Smooth muscle cell (in vitro differentiated cells): ENCODE data around the gene MAML1. TPM values are rescaled to one million over a fixed set of nuclear protein-coding genes. Genes with fewer than 3 reads are reported as not detected.

Experiments used
- DNase-seq: peaks from one replicate; lab custom pipeline; 2025; ENCODE audit not compliant: unreplicated experiment; lab: John Stamatoyannopoulos, UW
- H2AFZ ChIP-seq: fragments of 200-600 bp; sonication (generic); 2 replicates; pipeline ENCODE4 v1.6.0; 2016; ENCODE audit warnings: antibody characterized with exemption, low read depth, mild to moderate bottlenecking
- H3F3A ChIP-seq: fragments of 200-600 bp; sonication (generic); 2 replicates; pipeline ENCODE4 v1.6.0; 2017; ENCODE audit warnings: antibody characterized with exemption, low read depth
- H3K27ac ChIP-seq: fragments of 200-600 bp; sonication (generic); 2 replicates; pipeline ENCODE4 v1.5.1; 2016; ENCODE audit warnings: low read depth, mild to moderate bottlenecking
- H3K27me3 ChIP-seq: fragments of 200-600 bp; sonication (generic); 2 replicates; pipeline ENCODE4 v1.6.1; 2016; ENCODE audit warnings: low read depth, mild to moderate bottlenecking
- H3K36me3 ChIP-seq: fragments of 200-600 bp; sonication (generic); 2 replicates; pipeline ENCODE4 v1.5.1; 2016; ENCODE audit warnings: low read depth
- H3K4me1 ChIP-seq: fragments of 200-600 bp; sonication (generic); 2 replicates; pipeline ENCODE4 v1.5.1; 2016; ENCODE audit warnings: low read depth
- H3K4me2 ChIP-seq: fragments of 200-600 bp; sonication (generic); 2 replicates; pipeline ENCODE4 v1.6.0; 2016; ENCODE audit warnings: mild to moderate bottlenecking
- H3K4me3 ChIP-seq: fragments of 200-600 bp; sonication (generic); 2 replicates; pipeline ENCODE4 v1.5.1; 2016; ENCODE audit warnings: mild to moderate bottlenecking
- H3K79me2 ChIP-seq: fragments of 200-600 bp; sonication (generic); 2 replicates; pipeline ENCODE4 v1.6.0; 2016; ENCODE audit warnings: low read depth, mild to moderate bottlenecking
- H3K9ac ChIP-seq: fragments of 200-600 bp; sonication (generic); 2 replicates; pipeline ENCODE4 v1.6.0; 2016; ENCODE audit warnings: low read depth
- H3K9me3 ChIP-seq: fragments of 200-600 bp; sonication (generic); replicated peaks from 2 replicates; pipeline ENCODE4 v1.5.1; 2016; ENCODE audit warnings: low read depth
- H4K20me1 ChIP-seq: fragments of 200-600 bp; sonication (generic); 2 replicates; pipeline ENCODE4 v1.6.0; 2016; ENCODE audit warnings: low read depth
- WGBS: methylation state at CpG from one replicate; pipeline ENCODE4 v1.1.7; 2016; ENCODE audit warnings: low lambda C conversion rate; 5-methylcytosine and 5-hydroxymethylcytosine counted together
- polyA plus RNA-seq: library from polyadenylated mRNA; unstranded; fragments of >200 nt; fragmentation: Nextera tagmentation; extraction: Ambion mirVana; gene quantifications from 2 replicates; pipeline ENCODE4 v1.2.1, GENCODE V29; 2016
- total RNA-seq: library from RNA; depleted of rRNA; stranded (reverse); fragments of >200 nt; gene quantifications from 2 replicates; pipeline ENCODE4 v1.2.3, GENCODE V29; 2014
- TF ChIP-seq, protein P1 (sequence below): fragments of 200-600 bp; sonication (generic); IDR thresholded peaks from 2 replicates; pipeline ENCODE4 v1.5.1; 2017; ENCODE audit warnings: borderline replicate concordance, mild to moderate bottlenecking, antibody characterized with exemption; ENCODE audit not compliant: insufficient read depth, poor library complexity, severe bottlenecking

The MAML1 gene
- total and polyA plus RNA-seq, 2 experiments from 2014 or later: 9.9 to 11.5 TPM

DNA sequence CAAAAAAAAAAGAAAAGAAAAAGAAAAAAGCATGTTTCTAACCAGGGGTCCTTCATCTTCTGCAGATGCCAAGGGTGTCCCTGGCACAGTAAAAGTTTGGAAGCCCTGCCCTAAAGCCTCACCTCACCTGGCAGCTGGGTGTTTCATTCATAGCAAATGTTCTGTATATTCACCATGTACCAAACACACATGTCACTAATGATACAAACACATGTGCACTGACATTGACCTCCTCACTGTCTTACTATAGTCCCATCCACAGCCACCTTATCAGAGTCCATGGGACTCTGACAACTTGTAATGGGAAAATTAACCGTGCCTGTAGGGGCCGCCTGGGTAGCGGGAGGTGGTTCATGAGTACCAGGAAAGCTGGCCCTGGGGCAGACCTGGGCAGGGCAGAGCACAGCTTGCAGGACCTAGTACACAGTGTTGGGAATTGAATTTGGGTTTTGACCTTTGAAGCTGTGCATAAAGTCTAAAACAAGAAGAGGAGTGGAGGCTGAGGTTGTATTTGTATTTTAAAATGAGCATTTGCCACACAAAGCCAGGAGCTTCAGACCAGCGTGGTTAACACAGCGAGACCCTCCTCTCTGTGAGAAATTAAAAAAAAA lies 80.5 kb downstream of the MAML1 start:
- no peak for DNase-seq
- H3K4me1 ChIP-seq: peaks cover 7% of the 10 kb centered on the region
- peaks cover 12% of the 10 kb centered on the region for H3F3A ChIP-seq
- no peaks in the 10 kb centered on the region for H4K20me1 ChIP-seq
- TF ChIP-seq, protein P1, sequence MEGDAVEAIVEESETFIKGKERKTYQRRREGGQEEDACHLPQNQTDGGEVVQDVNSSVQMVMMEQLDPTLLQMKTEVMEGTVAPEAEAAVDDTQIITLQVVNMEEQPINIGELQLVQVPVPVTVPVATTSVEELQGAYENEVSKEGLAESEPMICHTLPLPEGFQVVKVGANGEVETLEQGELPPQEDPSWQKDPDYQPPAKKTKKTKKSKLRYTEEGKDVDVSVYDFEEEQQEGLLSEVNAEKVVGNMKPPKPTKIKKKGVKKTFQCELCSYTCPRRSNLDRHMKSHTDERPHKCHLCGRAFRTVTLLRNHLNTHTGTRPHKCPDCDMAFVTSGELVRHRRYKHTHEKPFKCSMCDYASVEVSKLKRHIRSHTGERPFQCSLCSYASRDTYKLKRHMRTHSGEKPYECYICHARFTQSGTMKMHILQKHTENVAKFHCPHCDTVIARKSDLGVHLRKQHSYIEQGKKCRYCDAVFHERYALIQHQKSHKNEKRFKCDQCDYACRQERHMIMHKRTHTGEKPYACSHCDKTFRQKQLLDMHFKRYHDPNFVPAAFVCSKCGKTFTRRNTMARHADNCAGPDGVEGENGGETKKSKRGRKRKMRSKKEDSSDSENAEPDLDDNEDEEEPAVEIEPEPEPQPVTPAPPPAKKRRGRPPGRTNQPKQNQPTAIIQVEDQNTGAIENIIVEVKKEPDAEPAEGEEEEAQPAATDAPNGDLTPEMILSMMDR: no peak
- H3K9ac ChIP-seq: no peak overlapping the region
- no peak overlapping the region for H2AFZ ChIP-seq
- no peak overlapping the region for H3K4me2 ChIP-seq
- H3K79me2 ChIP-seq: peaks cover 6% of the 10 kb centered on the region
- H3K9me3 ChIP-seq: no peaks in the 10 kb centered on the region
- 94% methylated on average over 5 of the region's 5 CpGs for WGBS
- H3K27me3 ChIP-seq: no peaks in the 10 kb centered on the region
- H3K36me3 ChIP-seq: no peaks in the 10 kb centered on the region
- H3K27ac ChIP-seq: no peak overlapping the region
- H3K4me3 ChIP-seq: no peak overlapping the region

- no peak overlapping the region for H3K4me2 ChIP-seq
- TF ChIP-seq, protein P1: no peak
- WGBS: 80% methylated on average over 3 of the region's 3 CpGs
- no peak overlapping the region for H2AFZ ChIP-seq
- H4K20me1 ChIP-seq: no peaks in the 10 kb centered on the region
- H3K4me3 ChIP-seq: no peak overlapping the region
- no peak overlapping the region for H3K9ac ChIP-seq
- no peaks in the 10 kb centered on the region for H3K36me3 ChIP-seq
- no peaks in the 10 kb centered on the region for H3K9me3 ChIP-seq
- H3K79me2 ChIP-seq: no peaks in the 10 kb centered on the region
- no peak for DNase-seq
- H3K4me1 ChIP-seq: peaks cover 16% of the 10 kb centered on the region
- no peaks in the 10 kb centered on the region for H3K27me3 ChIP-seq
- no peak overlapping the region for H3K27ac ChIP-seq
- H3F3A ChIP-seq: peaks cover 18% of the 10 kb centered on the region
These were observed 81.5 kb downstream of the MAML1 start for GRCh38 chr5:179814090-179814489.

- Histone ChIP-seq H3K4me3 (no peak overlapping the region), H3F3A (peaks cover 18% of the 10 kb centered on the region), H3K9me3 (no peaks in the 10 kb centered on the region), H3K9ac (no peak overlapping the region), H2AFZ (no peak overlapping the region), H3K27me3 (no peaks in the 10 kb centered on the region), H3K36me3 (no peaks in the 10 kb centered on the region), H3K79me2 (no peaks in the 10 kb centered on the region), H3K4me1 (peaks cover 28% of the 10 kb centered on the region), H3K4me2 (no peak overlapping the region), H3K27ac (no peak overlapping the region), H4K20me1 (no peaks in the 10 kb centered on the region)
- TF ChIP-seq, protein P1: no peak
- DNase-seq: no peak
- WGBS: 90% methylated on average over 21 of the region's 21 CpGs
These were observed 83.0 kb downstream of the MAML1 start for GRCh38 chr5:179815491-179816249.

DNA sequence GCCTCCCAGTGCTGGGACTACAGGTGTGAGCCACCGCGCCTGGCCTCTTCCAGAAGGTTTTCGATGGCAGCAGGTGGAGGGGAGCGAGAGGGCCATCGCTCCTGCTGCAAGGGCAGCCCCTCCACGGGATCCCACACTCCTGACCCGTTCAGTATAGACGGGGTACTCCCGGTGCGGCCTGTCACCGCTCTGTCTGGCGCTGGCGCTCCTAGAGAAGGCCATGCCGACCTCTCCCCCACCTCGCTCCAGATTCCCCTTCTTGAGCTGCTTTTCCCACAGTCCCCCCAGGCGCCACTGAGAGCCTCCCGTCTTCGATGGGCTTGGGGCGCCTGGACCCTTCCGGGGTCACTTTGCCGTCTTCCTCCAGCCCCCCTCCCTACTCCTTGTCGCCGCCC lies 83.8 kb downstream of the MAML1 start:
- no peak overlapping the region for H3K27ac ChIP-seq

More for the DNA sequence above, 83.8 kb downstream of the MAML1 start:
- Histone ChIP-seq H3K9ac (peak overlapping the region; percentile 51), H3K79me2 (peaks cover 4% of the 10 kb centered on the region), H3K4me1 (peaks cover 28% of the 10 kb centered on the region), H3K36me3 (no peaks in the 10 kb centered on the region), H4K20me1 (peaks cover 3% of the 10 kb centered on the region), H3K9me3 (no peaks in the 10 kb centered on the region), H3F3A (peaks cover 18% of the 10 kb centered on the region), H3K27me3 (no peaks in the 10 kb centered on the region), H2AFZ (no peak overlapping the region), H3K4me3 (peak overlapping the region; percentile 66), H3K4me2 (peak overlapping the region; percentile 95)
- TF ChIP-seq, protein P1: no peak
- 54% methylated on average over 22 of the region's 23 CpGs for WGBS
- DNase-seq: no peak
